ENCODE results near the gene CES2. TPM values are rescaled to one million over a fixed set of nuclear protein-coding genes. Genes with fewer than 3 reads are reported as not detected.

Gene CES2
- total and polyA plus RNA-seq, 2 donors (not counting 3 experiments of a cell fraction or from before 2014, with no cell fraction given) = 19.1 to 28.8 TPM

DNA sequence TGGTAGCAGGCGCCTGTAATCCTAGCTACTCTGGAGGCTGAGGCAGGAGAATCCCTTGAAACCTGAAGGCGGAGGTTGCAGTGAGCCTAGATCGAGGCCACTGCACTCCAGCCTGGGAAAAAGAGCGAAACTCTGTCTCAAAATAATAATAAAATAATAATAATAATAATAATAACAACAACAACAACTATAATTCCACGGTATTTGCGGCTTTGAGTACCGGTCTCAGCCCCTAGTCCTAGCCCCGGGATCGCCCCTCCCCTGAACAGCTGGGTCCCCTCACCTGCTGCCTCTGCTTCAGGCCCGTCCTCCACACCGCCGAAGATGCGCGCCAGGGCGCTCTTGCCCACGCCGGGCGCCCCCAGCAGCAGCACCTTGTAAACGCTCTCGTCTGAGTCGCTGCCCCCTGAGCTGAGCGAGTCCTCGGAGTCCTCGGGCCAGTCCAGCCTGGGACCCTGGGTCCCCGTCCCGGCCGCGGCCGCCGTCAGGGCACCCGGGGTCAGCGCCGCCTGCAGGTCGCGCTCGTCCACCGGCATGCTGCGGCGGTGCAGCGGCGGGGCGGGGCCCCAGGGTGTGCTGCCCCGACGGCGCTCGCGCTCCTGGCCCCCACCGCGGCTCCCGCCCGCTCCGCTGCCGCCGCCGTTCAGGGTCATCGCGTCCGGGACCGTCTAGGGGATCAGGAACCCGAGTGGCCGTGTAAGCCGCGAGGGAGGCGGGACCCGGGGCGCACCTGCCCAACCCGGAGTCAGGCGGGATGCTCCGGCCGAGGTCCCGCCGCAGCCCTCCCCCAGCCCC is 10.6 kb upstream of the CES2 start:
- H3K27ac ChIP-seq (ENCODE audit: insufficient read depth, low read depth, low read length) = no peak overlapping the region
- TF ChIP-seq, protein P1, sequence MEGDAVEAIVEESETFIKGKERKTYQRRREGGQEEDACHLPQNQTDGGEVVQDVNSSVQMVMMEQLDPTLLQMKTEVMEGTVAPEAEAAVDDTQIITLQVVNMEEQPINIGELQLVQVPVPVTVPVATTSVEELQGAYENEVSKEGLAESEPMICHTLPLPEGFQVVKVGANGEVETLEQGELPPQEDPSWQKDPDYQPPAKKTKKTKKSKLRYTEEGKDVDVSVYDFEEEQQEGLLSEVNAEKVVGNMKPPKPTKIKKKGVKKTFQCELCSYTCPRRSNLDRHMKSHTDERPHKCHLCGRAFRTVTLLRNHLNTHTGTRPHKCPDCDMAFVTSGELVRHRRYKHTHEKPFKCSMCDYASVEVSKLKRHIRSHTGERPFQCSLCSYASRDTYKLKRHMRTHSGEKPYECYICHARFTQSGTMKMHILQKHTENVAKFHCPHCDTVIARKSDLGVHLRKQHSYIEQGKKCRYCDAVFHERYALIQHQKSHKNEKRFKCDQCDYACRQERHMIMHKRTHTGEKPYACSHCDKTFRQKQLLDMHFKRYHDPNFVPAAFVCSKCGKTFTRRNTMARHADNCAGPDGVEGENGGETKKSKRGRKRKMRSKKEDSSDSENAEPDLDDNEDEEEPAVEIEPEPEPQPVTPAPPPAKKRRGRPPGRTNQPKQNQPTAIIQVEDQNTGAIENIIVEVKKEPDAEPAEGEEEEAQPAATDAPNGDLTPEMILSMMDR (IDR thresholded peaks at IDR 0.05; ENCODE audit: extremely low read depth in 1 of 2, insufficient read depth in 1 of 2, low read depth in 1 of 2, low read length in 2 of 2) = peak; percentile 36 to 44
- TF ChIP-seq POLR2AphosphoS5 (IDR thresholded peaks at IDR 0.05; ENCODE audit: insufficient read depth, low read depth, low read length) = no peak
- ChIA-PET POLR2A (no interaction called here), CTCF (interaction anchor here (1.2 to 5.2 kb wide), 3 partner anchors 9 to 57 kb away, joined by 6 to 72 read pairs (median 7); partner anchors contain the start of gene CIAO2B)
- no peak overlapping the region for H3K9ac ChIP-seq (replicated peaks; ENCODE audit: extremely low read depth, insufficient read depth, low read length)
- intact Hi-C loops (cut with micrococcal nuclease) = loop anchor here (1.0 kb wide), 1 partner anchor 29 kb away; no protein-coding TSS in a partner anchor
- peak overlapping the region in 2 of 3 experiments; percentile 14 to 20 for H3K4me3 ChIP-seq (replicated peaks in 1 of 3; ENCODE audit: insufficient read depth in 1 of 3, low read depth in 1 of 3, low read length in 3 of 3)
- DNase-seq (ENCODE audit: low read depth, low spot score) (no peak), FAIRE-seq (no peak)
- H3K9me1 ChIP-seq (replicated peaks; ENCODE audit: control insufficient read depth, extremely low read depth, insufficient read depth, low read length) = no peaks in the 10 kb centered on the region
- no peaks in the 10 kb centered on the region for H3K36me3 ChIP-seq (ENCODE audit: control insufficient read depth in 2 of 2, extremely low read depth in 1 of 2, insufficient read depth in 2 of 2, low read length in 2 of 2)
- peaks cover 30 to 41% of the 10 kb centered on the region in 2 experiments for H3K27me3 ChIP-seq (ENCODE audit: control insufficient read depth in 2 of 2, insufficient read depth in 2 of 2, low read length in 2 of 2)
- H3K4me1 ChIP-seq (ENCODE audit: control insufficient read depth, extremely low read depth, insufficient read depth, low read length) = peaks cover 3% of the 10 kb centered on the region
- dilution Hi-C loops (cut with MboI; ENCODE audit: extremely low pct_ligation_motif_present, low sequenced_read_pairs) = no loop called here
- H4K20me1 ChIP-seq (replicated peaks; ENCODE audit: control insufficient read depth, extremely low read depth, insufficient read depth, low read length) = no peaks in the 10 kb centered on the region
- BruUV-seq (replicated peaks) = no TSS peak
- no peaks in the 10 kb centered on the region for H3K9me3 ChIP-seq (replicated peaks; ENCODE audit: control insufficient read depth, insufficient read depth, low read length)
- no peak overlapping the region for H3K4me2 ChIP-seq (ENCODE audit: insufficient read depth, low read length)
- peak overlapping the region; percentile 51 for H2AFZ ChIP-seq (ENCODE audit: low read depth, low read length)
- H3K79me2 ChIP-seq (ENCODE audit: control insufficient read depth, insufficient read depth, low read length) = no peaks in the 10 kb centered on the region

DNA sequence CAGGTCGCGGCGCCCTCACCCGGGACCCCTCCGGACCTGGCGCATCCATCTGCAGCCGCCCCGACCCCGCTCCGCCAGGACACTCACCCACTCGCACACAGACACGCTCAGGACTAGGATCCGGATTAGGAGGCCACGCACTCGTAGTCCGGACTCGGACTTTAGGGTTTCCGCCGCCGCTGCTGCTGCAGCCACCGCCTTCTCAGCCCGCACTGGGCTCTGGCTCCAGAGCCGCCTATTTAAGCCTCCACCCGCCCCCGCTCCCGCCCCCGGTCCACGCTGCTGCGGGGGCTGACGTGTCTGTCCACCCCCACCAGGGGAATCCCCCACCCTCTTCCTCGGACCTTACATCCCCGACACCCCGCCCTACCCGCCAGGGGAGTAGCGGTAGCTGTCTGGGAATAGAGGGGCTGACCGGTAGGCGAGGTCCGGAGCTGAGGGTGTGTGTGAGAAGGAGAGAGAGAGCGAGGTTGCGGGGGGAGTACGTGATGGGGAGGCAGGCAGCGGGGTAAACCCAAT is 9.9 kb upstream of the CES2 start, which contains the start of gene RRAD:
Gene RRAD, minus strand, starts transcription at position 214 of the 519 bp plus-strand sequence. CDS start 356 bp downstream, outside the sequence.
- H3K9me1 ChIP-seq (replicated peaks; ENCODE audit: control insufficient read depth, extremely low read depth, insufficient read depth, low read length) = no peaks in the 10 kb centered on the region
- no TSS peak for BruUV-seq (replicated peaks)
- dilution Hi-C loops (cut with MboI; ENCODE audit: extremely low pct_ligation_motif_present, low sequenced_read_pairs) = no loop called here
- H3K27ac ChIP-seq (ENCODE audit: insufficient read depth, low read depth, low read length) = no peak within 1 kb of the TSS
- H3K4me1 ChIP-seq (ENCODE audit: control insufficient read depth, extremely low read depth, insufficient read depth, low read length) = peaks cover 3% of the 10 kb centered on the region
- H3K36me3 ChIP-seq (ENCODE audit: control insufficient read depth in 2 of 2, extremely low read depth in 1 of 2, insufficient read depth in 2 of 2, low read length in 2 of 2) = no peaks in the 10 kb centered on the region
- no peaks in the 10 kb centered on the region for H4K20me1 ChIP-seq (replicated peaks; ENCODE audit: control insufficient read depth, extremely low read depth, insufficient read depth, low read length)
- TF ChIP-seq EZH2 (IDR thresholded peaks at IDR 0.05; ENCODE audit: borderline replicate concordance, low read depth, low read length, severe bottlenecking) (peak; percentile 97), MYC (IDR thresholded peaks at IDR 0.05; ENCODE audit: low read depth, low read length) (no peak)
- intact Hi-C loops (cut with micrococcal nuclease) = no loop called here
- peak within 1 kb of the TSS in 2 of 3 experiments; percentile 14 to 20 for H3K4me3 ChIP-seq (replicated peaks in 1 of 3; ENCODE audit: insufficient read depth in 1 of 3, low read depth in 1 of 3, low read length in 3 of 3)
- ChIA-PET CTCF (interaction anchor here (0.8 to 5.2 kb wide), 7 partner anchors 9 to 317 kb away, joined by 3 to 72 read pairs (median 6); partner anchors contain the start of gene CIAO2B), POLR2A (no interaction called here)
- no peak within 1 kb of the TSS for H3K9ac ChIP-seq (replicated peaks; ENCODE audit: extremely low read depth, insufficient read depth, low read length)
- peaks cover 25 to 41% of the 10 kb centered on the region in 2 experiments for H3K27me3 ChIP-seq (ENCODE audit: control insufficient read depth in 2 of 2, insufficient read depth in 2 of 2, low read length in 2 of 2)
- FAIRE-seq (no peak), DNase-seq (ENCODE audit: low read depth, low spot score) (peak; percentile 11)
- H3K4me2 ChIP-seq (ENCODE audit: insufficient read depth, low read length) = no peak within 1 kb of the TSS
- H2AFZ ChIP-seq (ENCODE audit: low read depth, low read length) = peak within 1 kb of the TSS; percentile 51
- no peaks in the 10 kb centered on the region for H3K79me2 ChIP-seq (ENCODE audit: control insufficient read depth, insufficient read depth, low read length)
- no peaks in the 10 kb centered on the region for H3K9me3 ChIP-seq (replicated peaks; ENCODE audit: control insufficient read depth, insufficient read depth, low read length)

Data from endothelial cell of umbilical vein (primary cell).